WTC11 (cell line): Measurements from ENCODE around the gene ARID4B.

Source experiments
- FOXK1 ChIP-seq: sonication (generic); formaldehyde crosslinking; IDR thresholded peaks from 2 replicates; pipeline ENCODE4 v1.8.0; 2022; ENCODE audit warnings: mild to moderate bottlenecking, moderate library complexity, missing genetic modification reagents
- MXD4 ChIP-seq: fragments of 250-450 bp; sonication (Bioruptor Pico); IDR thresholded peaks from 2 replicates; pipeline ENCODE4 v1.8.0; 2021; ENCODE audit warnings: mild to moderate bottlenecking, moderate library complexity, borderline replicate concordance
- NR1H2 ChIP-seq: sonication (generic); formaldehyde crosslinking; IDR thresholded peaks from 2 replicates; pipeline ENCODE4 v1.9.0; 2021; ENCODE audit warnings: mild to moderate bottlenecking, moderate library complexity, missing genetic modification reagents
- SP1 ChIP-seq: sonication (generic); formaldehyde crosslinking; conservative IDR thresholded peaks from 2 replicates; pipeline ENCODE4 v1.8.1; 2022; ENCODE audit warnings: missing genetic modification reagents
- TEAD4 ChIP-seq: sonication (generic); formaldehyde crosslinking; IDR thresholded peaks from 2 replicates; pipeline ENCODE4 v1.8.0; 2022; ENCODE audit warnings: mild to moderate bottlenecking, missing genetic modification reagents
- TF ChIP-seq, protein P1 (sequence below): fragments of 200-600 bp; IDR thresholded peaks from 2 replicates; pipeline ENCODE4 v1.8.0; 2022; ENCODE audit warnings: antibody characterized with exemption
- TF ChIP-seq, protein P2 (sequence below): sonication (generic); formaldehyde crosslinking; IDR thresholded peaks from 2 replicates; pipeline ENCODE4 v1.8.1; 2022; ENCODE audit warnings: low read depth, mild to moderate bottlenecking, moderate library complexity, missing genetic modification reagents, borderline replicate concordance
- TF ChIP-seq, protein P3 (sequence below): sonication (generic); formaldehyde crosslinking; IDR thresholded peaks from 2 replicates; pipeline ENCODE4 v1.8.1; 2023; ENCODE audit warnings: mild to moderate bottlenecking, missing genetic modification reagents, moderate library complexity
- TF ChIP-seq, protein P4 (sequence below): fragments of 250-450 bp; sonication (Bioruptor Pico); IDR thresholded peaks from 2 replicates; pipeline ENCODE4 v1.8.0; 2021; ENCODE audit warnings: mild to moderate bottlenecking
- TF ChIP-seq, protein P5 (sequence below): fragments of 250-450 bp; sonication (Bioruptor Pico); IDR thresholded peaks from 2 replicates; pipeline ENCODE4 v1.9.0; 2021; ENCODE audit warnings: mild to moderate bottlenecking
- TF ChIP-seq, protein P6 (sequence below): sonication (generic); formaldehyde crosslinking; conservative IDR thresholded peaks from 2 replicates; pipeline ENCODE4 v1.8.1; 2022; ENCODE audit warnings: mild to moderate bottlenecking, missing genetic modification reagents
- TF ChIP-seq, protein P7 (sequence below): sonication (generic); formaldehyde crosslinking; IDR thresholded peaks from 2 replicates; pipeline ENCODE4 v1.8.1; 2022; ENCODE audit warnings: low read depth, missing genetic modification reagents, borderline replicate concordance
- TF ChIP-seq, protein P8 (sequence below): sonication (generic); formaldehyde crosslinking; IDR thresholded peaks from 2 replicates; pipeline ENCODE4 v1.8.0; 2022; ENCODE audit warnings: mild to moderate bottlenecking, missing genetic modification reagents

DNA sequence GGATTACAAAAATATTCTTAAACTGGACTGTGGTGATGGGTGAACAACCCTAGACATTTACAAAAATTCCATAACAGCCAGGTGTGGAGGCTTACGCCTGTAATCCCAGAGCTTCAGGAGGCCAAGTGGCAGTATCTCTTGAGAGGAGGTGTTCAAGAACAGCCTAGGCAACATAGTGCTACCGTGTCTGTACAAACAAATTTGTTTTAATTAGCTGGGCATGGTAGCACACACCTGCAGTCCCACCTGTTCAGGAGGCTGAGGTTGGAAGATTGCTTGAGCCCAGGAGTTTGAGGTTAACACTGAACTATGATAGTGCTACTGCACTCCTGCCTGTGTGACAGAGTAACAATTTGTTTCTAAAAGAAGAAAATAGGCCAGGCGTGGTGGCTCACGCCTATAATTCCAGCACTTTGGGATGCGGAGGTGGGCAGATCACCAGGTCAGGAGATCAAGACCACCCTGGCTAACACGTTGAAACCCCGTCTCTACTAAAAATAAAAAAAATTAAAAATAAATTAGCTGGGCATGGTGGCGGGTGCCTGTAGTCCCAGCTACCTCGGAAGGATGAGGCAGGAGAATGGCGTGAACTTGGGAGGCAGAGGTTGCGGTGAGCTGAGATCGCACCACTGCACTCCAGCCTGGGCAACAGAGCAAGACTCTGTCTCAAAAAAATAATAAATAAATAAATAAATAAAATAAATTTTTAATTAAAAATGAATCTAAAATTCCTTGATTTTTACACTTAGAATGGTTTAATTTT, 37.1 kb downstream of the ARID4B start:
- TF ChIP-seq NR1H2 (CRISPR knock-in tag) (no peak), SP1 (no peak), MXD4 (CRISPR knock-in tag) (no peak), FOXK1 (CRISPR knock-in tag) (no peak), TEAD4 (no peak)
- TF ChIP-seq, protein P1, sequence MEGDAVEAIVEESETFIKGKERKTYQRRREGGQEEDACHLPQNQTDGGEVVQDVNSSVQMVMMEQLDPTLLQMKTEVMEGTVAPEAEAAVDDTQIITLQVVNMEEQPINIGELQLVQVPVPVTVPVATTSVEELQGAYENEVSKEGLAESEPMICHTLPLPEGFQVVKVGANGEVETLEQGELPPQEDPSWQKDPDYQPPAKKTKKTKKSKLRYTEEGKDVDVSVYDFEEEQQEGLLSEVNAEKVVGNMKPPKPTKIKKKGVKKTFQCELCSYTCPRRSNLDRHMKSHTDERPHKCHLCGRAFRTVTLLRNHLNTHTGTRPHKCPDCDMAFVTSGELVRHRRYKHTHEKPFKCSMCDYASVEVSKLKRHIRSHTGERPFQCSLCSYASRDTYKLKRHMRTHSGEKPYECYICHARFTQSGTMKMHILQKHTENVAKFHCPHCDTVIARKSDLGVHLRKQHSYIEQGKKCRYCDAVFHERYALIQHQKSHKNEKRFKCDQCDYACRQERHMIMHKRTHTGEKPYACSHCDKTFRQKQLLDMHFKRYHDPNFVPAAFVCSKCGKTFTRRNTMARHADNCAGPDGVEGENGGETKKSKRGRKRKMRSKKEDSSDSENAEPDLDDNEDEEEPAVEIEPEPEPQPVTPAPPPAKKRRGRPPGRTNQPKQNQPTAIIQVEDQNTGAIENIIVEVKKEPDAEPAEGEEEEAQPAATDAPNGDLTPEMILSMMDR, result no peak
- TF ChIP-seq, protein P2, sequence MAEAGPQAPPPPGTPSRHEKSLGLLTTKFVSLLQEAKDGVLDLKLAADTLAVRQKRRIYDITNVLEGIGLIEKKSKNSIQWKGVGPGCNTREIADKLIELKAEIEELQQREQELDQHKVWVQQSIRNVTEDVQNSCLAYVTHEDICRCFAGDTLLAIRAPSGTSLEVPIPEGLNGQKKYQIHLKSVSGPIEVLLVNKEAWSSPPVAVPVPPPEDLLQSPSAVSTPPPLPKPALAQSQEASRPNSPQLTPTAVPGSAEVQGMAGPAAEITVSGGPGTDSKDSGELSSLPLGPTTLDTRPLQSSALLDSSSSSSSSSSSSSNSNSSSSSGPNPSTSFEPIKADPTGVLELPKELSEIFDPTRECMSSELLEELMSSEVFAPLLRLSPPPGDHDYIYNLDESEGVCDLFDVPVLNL (CRISPR knock-in tag), result no peak
- TF ChIP-seq, protein P3, sequence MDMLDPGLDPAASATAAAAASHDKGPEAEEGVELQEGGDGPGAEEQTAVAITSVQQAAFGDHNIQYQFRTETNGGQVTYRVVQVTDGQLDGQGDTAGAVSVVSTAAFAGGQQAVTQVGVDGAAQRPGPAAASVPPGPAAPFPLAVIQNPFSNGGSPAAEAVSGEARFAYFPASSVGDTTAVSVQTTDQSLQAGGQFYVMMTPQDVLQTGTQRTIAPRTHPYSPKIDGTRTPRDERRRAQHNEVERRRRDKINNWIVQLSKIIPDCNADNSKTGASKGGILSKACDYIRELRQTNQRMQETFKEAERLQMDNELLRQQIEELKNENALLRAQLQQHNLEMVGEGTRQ, result no peak
- TF ChIP-seq, protein P4, sequence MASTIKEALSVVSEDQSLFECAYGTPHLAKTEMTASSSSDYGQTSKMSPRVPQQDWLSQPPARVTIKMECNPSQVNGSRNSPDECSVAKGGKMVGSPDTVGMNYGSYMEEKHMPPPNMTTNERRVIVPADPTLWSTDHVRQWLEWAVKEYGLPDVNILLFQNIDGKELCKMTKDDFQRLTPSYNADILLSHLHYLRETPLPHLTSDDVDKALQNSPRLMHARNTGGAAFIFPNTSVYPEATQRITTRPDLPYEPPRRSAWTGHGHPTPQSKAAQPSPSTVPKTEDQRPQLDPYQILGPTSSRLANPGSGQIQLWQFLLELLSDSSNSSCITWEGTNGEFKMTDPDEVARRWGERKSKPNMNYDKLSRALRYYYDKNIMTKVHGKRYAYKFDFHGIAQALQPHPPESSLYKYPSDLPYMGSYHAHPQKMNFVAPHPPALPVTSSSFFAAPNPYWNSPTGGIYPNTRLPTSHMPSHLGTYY (CRISPR knock-in tag), result no peak
- TF ChIP-seq, protein P5, sequence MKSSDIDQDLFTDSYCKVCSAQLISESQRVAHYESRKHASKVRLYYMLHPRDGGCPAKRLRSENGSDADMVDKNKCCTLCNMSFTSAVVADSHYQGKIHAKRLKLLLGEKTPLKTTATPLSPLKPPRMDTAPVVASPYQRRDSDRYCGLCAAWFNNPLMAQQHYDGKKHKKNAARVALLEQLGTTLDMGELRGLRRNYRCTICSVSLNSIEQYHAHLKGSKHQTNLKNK, result no peak
- TF ChIP-seq, protein P6, sequence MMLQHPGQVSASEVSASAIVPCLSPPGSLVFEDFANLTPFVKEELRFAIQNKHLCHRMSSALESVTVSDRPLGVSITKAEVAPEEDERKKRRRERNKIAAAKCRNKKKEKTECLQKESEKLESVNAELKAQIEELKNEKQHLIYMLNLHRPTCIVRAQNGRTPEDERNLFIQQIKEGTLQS (CRISPR knock-in tag), result no peak
- TF ChIP-seq, protein P7, sequence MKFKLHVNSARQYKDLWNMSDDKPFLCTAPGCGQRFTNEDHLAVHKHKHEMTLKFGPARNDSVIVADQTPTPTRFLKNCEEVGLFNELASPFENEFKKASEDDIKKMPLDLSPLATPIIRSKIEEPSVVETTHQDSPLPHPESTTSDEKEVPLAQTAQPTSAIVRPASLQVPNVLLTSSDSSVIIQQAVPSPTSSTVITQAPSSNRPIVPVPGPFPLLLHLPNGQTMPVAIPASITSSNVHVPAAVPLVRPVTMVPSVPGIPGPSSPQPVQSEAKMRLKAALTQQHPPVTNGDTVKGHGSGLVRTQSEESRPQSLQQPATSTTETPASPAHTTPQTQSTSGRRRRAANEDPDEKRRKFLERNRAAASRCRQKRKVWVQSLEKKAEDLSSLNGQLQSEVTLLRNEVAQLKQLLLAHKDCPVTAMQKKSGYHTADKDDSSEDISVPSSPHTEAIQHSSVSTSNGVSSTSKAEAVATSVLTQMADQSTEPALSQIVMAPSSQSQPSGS (CRISPR knock-in tag), result no peak
- TF ChIP-seq, protein P8, sequence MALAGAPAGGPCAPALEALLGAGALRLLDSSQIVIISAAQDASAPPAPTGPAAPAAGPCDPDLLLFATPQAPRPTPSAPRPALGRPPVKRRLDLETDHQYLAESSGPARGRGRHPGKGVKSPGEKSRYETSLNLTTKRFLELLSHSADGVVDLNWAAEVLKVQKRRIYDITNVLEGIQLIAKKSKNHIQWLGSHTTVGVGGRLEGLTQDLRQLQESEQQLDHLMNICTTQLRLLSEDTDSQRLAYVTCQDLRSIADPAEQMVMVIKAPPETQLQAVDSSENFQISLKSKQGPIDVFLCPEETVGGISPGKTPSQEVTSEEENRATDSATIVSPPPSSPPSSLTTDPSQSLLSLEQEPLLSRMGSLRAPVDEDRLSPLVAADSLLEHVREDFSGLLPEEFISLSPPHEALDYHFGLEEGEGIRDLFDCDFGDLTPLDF (CRISPR knock-in tag), result no peak
